Fibroblast of pulmonary artery (primary cell): Measurements from ENCODE around the gene TRAF3IP3.

ENCODE experiments used
- DNase-seq: peaks from one replicate; pipeline ENCODE4 v3.0.0-alpha.2; 2010; ENCODE audit warnings: low read depth
- H3K4me3 ChIP-seq: replicated peaks from 2 replicates; pipeline ENCODE4 v1.5.1; 2011; ENCODE audit warnings: low read depth, mild to moderate bottlenecking, control low read depth, low read length, moderate library complexity
- TF ChIP-seq, protein P1 (sequence below): IDR thresholded peaks from 2 replicates; pipeline ENCODE4 v1.5.1; 2011; ENCODE audit warnings: mild to moderate bottlenecking, control low read depth, low read length, inconsistent platforms; ENCODE audit errors: missing control alignments

TRAF3IP3 gene

DNA sequence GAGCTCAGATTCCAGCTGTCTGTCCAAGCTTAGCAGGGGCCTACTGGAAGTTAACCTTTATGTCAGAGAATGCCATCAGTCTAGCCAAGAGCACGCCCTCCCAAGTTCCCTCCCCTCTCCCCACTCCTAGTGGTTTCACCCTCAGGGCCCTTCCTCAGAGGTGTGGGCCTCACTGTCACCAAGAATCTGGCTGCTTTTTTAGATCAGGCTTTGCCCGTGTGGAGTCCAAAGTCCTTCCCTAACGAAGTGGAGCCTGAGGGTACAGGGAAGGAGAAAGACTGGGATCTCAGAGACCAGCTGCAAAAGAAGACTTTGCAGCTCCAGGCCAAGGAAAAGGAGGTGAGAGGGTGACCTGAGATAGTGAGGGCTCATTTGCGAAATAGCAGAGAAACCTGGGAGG is 24.4 kb downstream of the TRAF3IP3 start:
- no peak for DNase-seq

DNA sequence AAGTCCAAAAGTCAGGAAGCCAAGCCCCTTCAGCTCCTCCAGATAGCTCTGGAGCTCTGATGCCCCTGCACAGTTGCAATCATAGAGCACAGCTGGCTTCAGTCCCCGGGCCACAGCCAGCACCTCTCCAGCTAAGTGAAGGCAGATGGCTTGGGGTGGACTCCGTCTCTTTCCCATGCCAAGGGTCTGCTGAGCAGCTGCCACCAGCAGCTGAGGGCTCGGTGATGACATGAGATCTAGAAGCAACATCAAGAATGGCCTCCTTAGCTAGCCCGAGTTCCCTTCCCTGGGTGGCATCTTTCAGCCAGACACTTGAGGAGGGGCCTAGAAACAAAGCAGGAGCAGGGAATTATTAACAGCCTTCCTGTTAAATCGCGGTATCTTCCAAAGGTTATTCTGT is 27.5 kb downstream of the TRAF3IP3 start:
- TF ChIP-seq, protein P1, sequence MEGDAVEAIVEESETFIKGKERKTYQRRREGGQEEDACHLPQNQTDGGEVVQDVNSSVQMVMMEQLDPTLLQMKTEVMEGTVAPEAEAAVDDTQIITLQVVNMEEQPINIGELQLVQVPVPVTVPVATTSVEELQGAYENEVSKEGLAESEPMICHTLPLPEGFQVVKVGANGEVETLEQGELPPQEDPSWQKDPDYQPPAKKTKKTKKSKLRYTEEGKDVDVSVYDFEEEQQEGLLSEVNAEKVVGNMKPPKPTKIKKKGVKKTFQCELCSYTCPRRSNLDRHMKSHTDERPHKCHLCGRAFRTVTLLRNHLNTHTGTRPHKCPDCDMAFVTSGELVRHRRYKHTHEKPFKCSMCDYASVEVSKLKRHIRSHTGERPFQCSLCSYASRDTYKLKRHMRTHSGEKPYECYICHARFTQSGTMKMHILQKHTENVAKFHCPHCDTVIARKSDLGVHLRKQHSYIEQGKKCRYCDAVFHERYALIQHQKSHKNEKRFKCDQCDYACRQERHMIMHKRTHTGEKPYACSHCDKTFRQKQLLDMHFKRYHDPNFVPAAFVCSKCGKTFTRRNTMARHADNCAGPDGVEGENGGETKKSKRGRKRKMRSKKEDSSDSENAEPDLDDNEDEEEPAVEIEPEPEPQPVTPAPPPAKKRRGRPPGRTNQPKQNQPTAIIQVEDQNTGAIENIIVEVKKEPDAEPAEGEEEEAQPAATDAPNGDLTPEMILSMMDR, result no peak
- DNase-seq, result no peak
- H3K4me3 ChIP-seq, result peak overlapping the region; percentile 92

More for the DNA sequence above, 24.4 kb downstream of the TRAF3IP3 start:
- TF ChIP-seq, protein P1, result no peak
- H3K4me3 ChIP-seq, result no peak overlapping the region

DNA sequence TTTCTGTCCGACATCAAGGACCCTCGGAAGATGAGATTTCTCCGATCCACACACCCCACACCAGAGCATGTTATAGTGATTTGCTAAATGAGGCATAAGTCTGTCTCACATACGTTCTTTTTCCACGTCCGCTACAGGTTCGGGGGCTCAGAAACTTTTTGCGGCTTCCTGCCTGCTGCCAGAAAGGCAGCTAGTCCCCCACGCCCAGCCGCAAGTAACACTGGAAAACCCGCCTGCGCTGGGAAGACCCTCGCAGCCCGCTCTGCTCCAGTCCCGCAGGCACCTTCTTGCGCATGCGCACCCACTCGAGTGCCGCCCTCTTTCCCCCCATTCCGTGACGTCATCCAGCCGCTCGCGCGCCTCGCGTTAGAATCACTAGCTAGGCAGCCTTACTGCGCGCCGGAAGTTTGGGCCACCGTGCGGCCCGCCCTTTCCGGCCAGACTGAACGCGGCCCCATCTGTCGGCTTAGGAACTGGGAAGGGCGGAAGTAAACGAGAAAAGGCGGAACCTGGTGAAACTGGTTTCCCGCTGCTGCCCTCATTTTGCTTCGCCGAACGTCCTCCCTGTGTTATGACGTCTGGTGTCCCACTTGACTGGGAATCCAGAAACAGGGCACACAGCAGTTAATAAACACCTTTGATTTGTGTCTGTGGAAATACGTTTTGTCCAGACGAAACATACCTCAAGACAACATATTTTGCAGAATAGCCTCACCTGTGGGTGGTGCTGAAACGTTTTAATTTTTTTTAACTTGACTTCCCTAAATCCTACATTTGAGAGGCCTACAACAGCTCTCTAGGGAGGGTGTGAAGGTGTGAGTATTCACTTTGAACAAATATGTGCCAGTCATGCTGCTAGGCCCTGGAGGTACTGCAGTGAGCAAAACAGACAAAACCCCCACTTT is 28.7 kb downstream of the TRAF3IP3 start, which contains the start of gene C1orf74:
Gene C1orf74, minus strand, starts transcription at position 295 of the 905 bp plus-strand sequence. CDS start 925 bp downstream, outside the sequence.
- H3K4me3 ChIP-seq, result peak within 1 kb of the TSS; percentile 92
- TF ChIP-seq, protein P1, result no peak
- DNase-seq, result peak; percentile 98

- TF ChIP-seq, protein P1, result no peak
Observed at GRCh38 chr1:209785592-209785991, 29.7 kb downstream of the TRAF3IP3 start.

GRCh38 chr1:209786146-209786545 is 30.3 kb downstream of the TRAF3IP3 start:
- H3K4me3 ChIP-seq, result no peak overlapping the region
- TF ChIP-seq, protein P1, result no peak
- no peak for DNase-seq

More at GRCh38 chr1:209785592-209785991, 29.7 kb downstream of the TRAF3IP3 start:
- no peak for DNase-seq
- no peak overlapping the region for H3K4me3 ChIP-seq

- TF ChIP-seq, protein P1, result no peak
- H3K4me3 ChIP-seq, result no peak overlapping the region
- peak; percentile 33 for DNase-seq
Observed at GRCh38 chr1:209787551-209787950, 31.7 kb downstream of the TRAF3IP3 start.

GRCh38 chr1:209789245-209789644 is 33.4 kb downstream of the TRAF3IP3 start:
- TF ChIP-seq, protein P1, result no peak
- no peak overlapping the region for H3K4me3 ChIP-seq
- no peak for DNase-seq
